NCI-H345 (cell line): Measurements from ENCODE around the gene MBNL2.
"Not testable (repeated sequence)": the region's sequence is repeated elsewhere in the genome, so short reads cannot be mapped to it uniquely, and the experiment has no call there.

ENCODE experiments used
- DNase-seq: peaks from one replicate; lab custom pipeline; 2025; lab: John Stamatoyannopoulos, UW

The MBNL2 gene

GRCh38 chr13:97221989-97222700 is at the start of gene MBNL2:
TSS of gene MBNL2 (plus strand) at chr13:97222333. CDS start at chr13:97276236, 53,903 bp downstream.
- peak; percentile 89 for DNase-seq

- DNase-seq, result no peak
Measured at GRCh38 chr13:97174638-97175037, 47.5 kb upstream of the MBNL2 start.

- no peak for DNase-seq
Measured at GRCh38 chr13:97175041-97175440, 47.1 kb upstream of the MBNL2 start.

- DNase-seq, result no peak
Measured at GRCh38 chr13:97179501-97179900, 42.6 kb upstream of the MBNL2 start.

- DNase-seq, result no peak
Measured at GRCh38 chr13:97182111-97182890, 39.8 kb upstream of the MBNL2 start.

GRCh38 chr13:97185291-97185690 is 36.8 kb upstream of the MBNL2 start:
- DNase-seq, result no peak

GRCh38 chr13:97185751-97186150 is 36.4 kb upstream of the MBNL2 start:
- DNase-seq, result no peak

- no peak for DNase-seq
Measured at GRCh38 chr13:97188207-97188606, 33.9 kb upstream of the MBNL2 start.

- DNase-seq, result peak; percentile 21
Measured at GRCh38 chr13:97189928-97190327, 32.2 kb upstream of the MBNL2 start.

GRCh38 chr13:97191142-97191541 is 31.0 kb upstream of the MBNL2 start:
- DNase-seq, result no peak

- DNase-seq, result peak; percentile 21
Measured at GRCh38 chr13:97191615-97192014, 30.5 kb upstream of the MBNL2 start.

- DNase-seq, result no peak
Measured at GRCh38 chr13:97192166-97192565, 30.0 kb upstream of the MBNL2 start.

GRCh38 chr13:97193577-97193976 is 28.6 kb upstream of the MBNL2 start:
- DNase-seq, result no peak

GRCh38 chr13:97194479-97194878 is 27.7 kb upstream of the MBNL2 start:
- no peak for DNase-seq

GRCh38 chr13:97196340-97196739 is 25.8 kb upstream of the MBNL2 start:
- DNase-seq, result no peak

- no peak for DNase-seq
Measured at GRCh38 chr13:97198753-97199152, 23.4 kb upstream of the MBNL2 start.

- no peak for DNase-seq
Measured at GRCh38 chr13:97199451-97199850, 22.7 kb upstream of the MBNL2 start.

GRCh38 chr13:97200081-97200942 is 21.8 kb upstream of the MBNL2 start:
- no peak for DNase-seq

GRCh38 chr13:97202761-97203160 is 19.4 kb upstream of the MBNL2 start:
- DNase-seq, result no peak

GRCh38 chr13:97205465-97205864 is 16.7 kb upstream of the MBNL2 start:
- no peak for DNase-seq

GRCh38 chr13:97205982-97206381 is 16.2 kb upstream of the MBNL2 start:
- no peak for DNase-seq

GRCh38 chr13:97207252-97207651 is 14.9 kb upstream of the MBNL2 start:
- not testable (repeated sequence) for DNase-seq
